HCT116 (cell line): ENCODE data around the gene ADRA1B. TPM values are rescaled to one million over a fixed set of nuclear protein-coding genes. Genes with fewer than 3 reads are reported as not detected.

ENCODE experiments used
- ATAC-seq: fragments of 200-7000 bp; cut with Tn5 transposase; 2 replicates; pipeline ENCODE4 v1.9.1; 2020; ENCODE audit warnings: mild to moderate bottlenecking, moderate library complexity
- BruUV-seq: library from RNA; stranded (reverse); fragments of 400-500 nt; replicated peaks from 2 replicates; lab custom pipeline; 2021; lab: Mats Ljungman, UMichigan
- CTCF ChIA-PET: fragments of 300-600 bp; sonication (Branson Sonifier 250); formaldehyde crosslinking; loops from one replicate; lab custom pipeline; 2021; ENCODE audit warnings: antibody characterized with exemption; lab: Charles Lee
- POLR2A ChIA-PET: fragments of 300-600, 350-600 bp; sonication (Branson Sonifier 250); formaldehyde crosslinking; loops from one replicate; lab custom pipeline; 2021; ENCODE audit warnings: antibody characterized with exemption; lab: Charles Lee
- RAD21 ChIA-PET, 2 experiments: fragments of 300-600 bp; sonication (Branson Sonifier 250); formaldehyde crosslinking; loops; one replicate each; lab custom pipeline; 2023; ENCODE audit warnings: low total read pairs in 2 of 2; ENCODE audit not compliant: uncharacterized antibody in 2 of 2, unreplicated experiment in 2 of 2, low non-redundant PET in 1 of 2; lab: Charles Lee
- DNase-seq: peaks from one replicate; pipeline ENCODE4 v3.0.0-alpha.2; 2010; ENCODE audit warnings: low read depth, low spot score
- H2AFZ ChIP-seq: fragments of 200-600 bp; shearing (Covaris generic), sonication (generic); 2 replicates; pipeline ENCODE4 v1.6.1; 2017; ENCODE audit warnings: low read depth, mixed run types, mixed read lengths, antibody characterized with exemption, low read length; ENCODE audit not compliant: poor library complexity, severe bottlenecking
- H3K27ac ChIP-seq: 2 replicates; pipeline ENCODE4 v1.5.1; 2012; ENCODE audit warnings: low read depth, low read length
- H3K27me3 ChIP-seq: fragments of 200-600 bp; sonication (generic); 2 replicates; pipeline ENCODE4 v1.6.1; 2016; ENCODE audit warnings: mixed run types, low read length, mixed read lengths; ENCODE audit not compliant: insufficient read depth
- H3K36me3 ChIP-seq, 2 experiments: fragments of 200-500 bp in 1 of 2; fragments of 200-600 bp in 1 of 2; sonication (Bioruptor generic) in 1 of 2; sonication (generic) in 1 of 2; 2 replicates each; pipeline versions ENCODE4 v1.5.1 to v1.6.1; 2014 to 2016; ENCODE audit warnings: low read length in 2 of 2, inconsistent platforms in 1 of 2, mixed read lengths in 1 of 2, mixed run types in 1 of 2; ENCODE audit not compliant: insufficient read depth in 2 of 2, control insufficient read depth in 1 of 2
- H3K4me1 ChIP-seq, 2 experiments: fragments of 200-600 bp in 1 of 2; sonication (generic) in 1 of 2; 2 replicates each; pipeline versions ENCODE4 v1.5.1 to v1.6.1; 2012 to 2017; ENCODE audit warnings: low read length in 2 of 2, inconsistent platforms in 1 of 2, mild to moderate bottlenecking in 1 of 2, mixed read lengths in 1 of 2, mixed run types in 1 of 2, moderate library complexity in 1 of 2; ENCODE audit not compliant: insufficient read depth in 2 of 2, control insufficient read depth in 1 of 2
- H3K4me2 ChIP-seq: fragments of 200-600 bp; sonication (generic); 2 replicates; pipeline ENCODE4 v1.6.1; 2017; ENCODE audit warnings: mixed run types, low read length, mixed read lengths
- H3K4me3 ChIP-seq, 2 experiments: fragments of 200-600 bp in 1 of 2; sonication (generic) in 1 of 2; replicated peaks in 1 of 2; 2 replicates each; pipeline ENCODE4 v1.5.1; 2011 to 2016; ENCODE audit warnings: low read length in 2 of 2, control low read depth in 1 of 2, low read depth in 1 of 2, mild to moderate bottlenecking in 1 of 2, mixed read lengths in 1 of 2, mixed run types in 1 of 2
- H3K79me2 ChIP-seq: fragments of 200-600 bp; sonication (generic); 2 replicates; pipeline ENCODE4 v1.6.1; 2017; ENCODE audit warnings: mild to moderate bottlenecking, mixed run types, low read length, moderate library complexity, mixed read lengths; ENCODE audit not compliant: insufficient read depth
- H3K9ac ChIP-seq: fragments of 200-600 bp; sonication (generic); 2 replicates; pipeline ENCODE4 v1.6.1; 2016; ENCODE audit warnings: low read length, mixed read lengths
- H3K9me2 ChIP-seq: fragments of 200-600 bp; sonication (generic), shearing (Covaris generic); 2 replicates; pipeline ENCODE4 v1.6.1; 2017; ENCODE audit warnings: mixed run types, mild to moderate bottlenecking, moderate library complexity; ENCODE audit not compliant: insufficient read depth
- H3K9me3 ChIP-seq, 2 experiments: fragments of 200-500 bp in 1 of 2; fragments of 200-600 bp in 1 of 2; sonication (Bioruptor generic) in 1 of 2; sonication (generic) in 1 of 2; 2 replicates each; pipeline ENCODE4 v1.6.1; 2014 to 2017; ENCODE audit warnings: low read length in 2 of 2, mixed read lengths in 2 of 2, inconsistent platforms in 1 of 2, low read depth in 1 of 2, mild to moderate bottlenecking in 1 of 2, mixed run types in 1 of 2, moderate library complexity in 1 of 2; ENCODE audit not compliant: control insufficient read depth in 1 of 2, insufficient read depth in 1 of 2
- H4K20me1 ChIP-seq: fragments of 200-600 bp; sonication (generic), shearing (Covaris generic); 2 replicates; pipeline ENCODE4 v1.6.1; 2017; ENCODE audit warnings: mixed run types, mild to moderate bottlenecking, moderate library complexity; ENCODE audit not compliant: insufficient read depth
- CBX3 ChIP-seq: IDR thresholded peaks from 2 replicates; pipeline ENCODE4 v1.6.1; 2012; ENCODE audit warnings: low read depth
- CEBPB ChIP-seq: IDR thresholded peaks from 2 replicates; pipeline ENCODE4 v1.6.1; 2012; ENCODE audit warnings: low read depth
- EGR1 ChIP-seq: IDR thresholded peaks from 2 replicates; pipeline ENCODE4 v1.6.1; 2012; ENCODE audit warnings: low read depth
- ELF1 ChIP-seq: IDR thresholded peaks from 2 replicates; pipeline ENCODE4 v1.6.1; 2012; ENCODE audit warnings: low read depth, borderline replicate concordance
- EZH2 ChIP-seq: fragments of 200-600 bp; sonication (generic); IDR thresholded peaks from 2 replicates; pipeline ENCODE4 v1.6.1; 2017; ENCODE audit warnings: antibody characterized with exemption, mixed run types
- EZH2phosphoT487 ChIP-seq: fragments of 200-600 bp; IDR thresholded peaks from 2 replicates; pipeline ENCODE4 v1.6.1; 2018; ENCODE audit warnings: antibody characterized with exemption, borderline replicate concordance
- FOSL1 ChIP-seq: IDR thresholded peaks from 2 replicates; pipeline ENCODE4 v1.6.1; 2012; ENCODE audit warnings: low read depth
- JUND ChIP-seq: IDR thresholded peaks from 2 replicates; pipeline ENCODE4 v1.6.1; 2012
- MAX ChIP-seq: IDR thresholded peaks from 2 replicates; pipeline ENCODE4 v1.6.1; 2012
- POLR2AphosphoS5 ChIP-seq: IDR thresholded peaks from 2 replicates; pipeline ENCODE4 v1.6.1; 2011; ENCODE audit warnings: mild to moderate bottlenecking, low read depth, low read length, moderate library complexity
- RAD21 ChIP-seq: IDR thresholded peaks from 2 replicates; pipeline ENCODE4 v1.6.1; 2012; ENCODE audit warnings: low read depth, mild to moderate bottlenecking
- REST ChIP-seq: IDR thresholded peaks from 2 replicates; pipeline ENCODE4 v1.6.1; 2012; ENCODE audit warnings: low read depth
- SIN3A ChIP-seq: IDR thresholded peaks from 2 replicates; pipeline ENCODE4 v1.6.1; 2012; ENCODE audit warnings: low read depth
- SRF ChIP-seq: IDR thresholded peaks from 2 replicates; pipeline ENCODE4 v1.6.1; 2012; ENCODE audit warnings: low read depth
- TCF7L2 ChIP-seq: IDR thresholded peaks from 2 replicates; pipeline ENCODE4 v1.7.0; 2011; ENCODE audit warnings: borderline replicate concordance, inconsistent platforms; ENCODE audit not compliant: insufficient read depth, insufficient read length; ENCODE audit errors: extremely low read depth
- YY1 ChIP-seq: IDR thresholded peaks from 2 replicates; pipeline ENCODE4 v1.6.1; 2011; ENCODE audit warnings: low read length, low read depth, moderate library complexity, mild to moderate bottlenecking; ENCODE audit not compliant: insufficient replicate concordance; ENCODE audit errors: extremely low read depth
- ZBTB33 ChIP-seq: IDR thresholded peaks from 2 replicates; pipeline ENCODE4 v1.6.1; 2011; ENCODE audit warnings: mild to moderate bottlenecking, low read length, moderate library complexity; ENCODE audit not compliant: insufficient replicate concordance; ENCODE audit errors: extremely low read depth
- ZFX ChIP-seq: fragments of 450-650 bp; IDR thresholded peaks from 2 replicates; pipeline ENCODE4 v1.6.1; 2017
- intact Hi-C: fragments of 100-400 bp; cut with micrococcal nuclease; formaldehyde crosslinking; loops from 2 replicates; pipeline ENCODE4 v1.10.0; 2022
- total RNA-seq: library from RNA; stranded (reverse); gene quantifications from one replicate; pipeline ENCODE4 v1.2.1, GENCODE V29; 2021; ENCODE audit not compliant: unreplicated experiment
- TF ChIP-seq, protein P1 (sequence below): IDR thresholded peaks from 2 replicates; pipeline ENCODE4 v1.6.1; 2012

The ADRA1B gene
- total RNA-seq, 1 experiment from 2014 or later = not detected

DNA sequence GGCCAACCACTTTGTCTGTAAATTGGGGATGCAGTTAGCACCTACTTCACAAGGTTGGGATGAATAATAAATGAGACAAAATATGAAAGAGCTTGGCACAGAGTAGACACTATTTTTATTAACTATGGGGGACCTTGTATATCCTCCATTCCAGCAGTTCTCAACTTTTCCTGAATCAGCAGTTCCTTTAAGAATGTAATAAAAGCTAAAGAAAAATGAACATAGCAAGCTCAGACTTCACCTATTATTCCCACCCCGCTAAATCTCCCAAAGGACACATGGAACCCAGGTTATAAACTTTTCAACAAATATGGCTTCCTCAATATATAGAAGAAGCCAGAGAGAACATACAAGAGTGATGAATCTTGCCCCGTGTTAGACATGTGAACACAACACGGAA is 60.6 kb downstream of the ADRA1B start:
- DNase-seq = no peak
- no peaks in the 10 kb centered on the region for H4K20me1 ChIP-seq
- H3K36me3 ChIP-seq = no peaks in the 10 kb centered on the region
- no peak overlapping the region for H3K4me2 ChIP-seq
- H3K27ac ChIP-seq = no peak overlapping the region
- CTCF ChIA-PET = interaction anchor here (1.5 to 2.0 kb wide), 2 partner anchors 10 to 45 kb away, joined by 3 to 5 read pairs; no protein-coding TSS in a partner anchor
- no peak overlapping the region for H2AFZ ChIP-seq
- no peak for ATAC-seq
- intact Hi-C loops = no loop called here
- POLR2A ChIA-PET = no interaction called here
- no peaks in the 10 kb centered on the region for H3K9me2 ChIP-seq
- H3K9ac ChIP-seq = no peak overlapping the region
- H3K4me1 ChIP-seq = peaks cover 11 to 27% of the 10 kb centered on the region in 2 experiments
- peaks cover 12% of the 10 kb centered on the region; the same call in 1 of the 2 replicates for H3K27me3 ChIP-seq
- RAD21 ChIA-PET = no interaction called here
- H3K9me3 ChIP-seq = no peaks in the 10 kb centered on the region
- no peak overlapping the region for H3K4me3 ChIP-seq
- no peaks in the 10 kb centered on the region for H3K79me2 ChIP-seq
- TF ChIP-seq SRF (no peak), SIN3A (no peak), JUND (no peak), EZH2phosphoT487 (no peak), ZBTB33 (no peak), FOSL1 (no peak), POLR2AphosphoS5 (no peak), EZH2 (no peak), REST (no peak), TCF7L2 (no peak), YY1 (no peak), MAX (no peak), CEBPB (no peak), EGR1 (no peak), CBX3 (no peak), ELF1 (no peak), ZFX (no peak), RAD21 (no peak)
- TF ChIP-seq, protein P1, sequence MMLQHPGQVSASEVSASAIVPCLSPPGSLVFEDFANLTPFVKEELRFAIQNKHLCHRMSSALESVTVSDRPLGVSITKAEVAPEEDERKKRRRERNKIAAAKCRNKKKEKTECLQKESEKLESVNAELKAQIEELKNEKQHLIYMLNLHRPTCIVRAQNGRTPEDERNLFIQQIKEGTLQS = no peak
- no TSS peak for BruUV-seq
